GM21528 (cell line): ENCODE measurements around the gene SND1.
"Not testable (repeated sequence)": the region's sequence is repeated elsewhere in the genome, so short reads cannot be mapped to it uniquely, and the experiment has no call there.

Experiments used
- ATAC-seq: cut with Tn5 transposase; IDR thresholded peaks from one replicate; pipeline ENCODE4 v1.9.1; 2021; ENCODE audit warnings: mild to moderate bottlenecking, moderate library complexity; ENCODE audit not compliant: unreplicated experiment, low FRiP score

Gene SND1

GRCh38 chr7:127652333-127653248 lies 597 bp downstream of the SND1 start:
- ATAC-seq, result peak; percentile 38

GRCh38 chr7:127653396-127653795 lies 1.4 kb downstream of the SND1 start:
- no peak for ATAC-seq

GRCh38 chr7:127654404-127655394 lies 2.7 kb downstream of the SND1 start:
- ATAC-seq, result no peak

GRCh38 chr7:127655720-127656119 lies 3.7 kb downstream of the SND1 start:
- ATAC-seq, result no peak

- no peak for ATAC-seq
Observed at GRCh38 chr7:127657500-127657899, 5.5 kb downstream of the SND1 start.

GRCh38 chr7:127658970-127659630 lies 7.1 kb downstream of the SND1 start:
- no peak for ATAC-seq

- no peak for ATAC-seq
Observed at GRCh38 chr7:127665922-127666321, 13.9 kb downstream of the SND1 start.

GRCh38 chr7:127666602-127667001 lies 14.6 kb downstream of the SND1 start:
- ATAC-seq, result no peak

- no peak for ATAC-seq
Observed at GRCh38 chr7:127667017-127667670, 15.2 kb downstream of the SND1 start.

- ATAC-seq, result no peak
Observed at GRCh38 chr7:127667759-127668530, 16.0 kb downstream of the SND1 start.

- no peak for ATAC-seq
Observed at GRCh38 chr7:127671341-127671740, 19.3 kb downstream of the SND1 start.

- ATAC-seq, result no peak
Observed at GRCh38 chr7:127673902-127674301, 21.9 kb downstream of the SND1 start.

GRCh38 chr7:127674361-127674760 lies 22.4 kb downstream of the SND1 start:
- ATAC-seq, result no peak

GRCh38 chr7:127674923-127675322 lies 22.9 kb downstream of the SND1 start:
- ATAC-seq, result not testable (repeated sequence)

- no peak for ATAC-seq
Observed at GRCh38 chr7:127675721-127676120, 23.7 kb downstream of the SND1 start.

- no peak for ATAC-seq
Observed at GRCh38 chr7:127677433-127678230, 25.6 kb downstream of the SND1 start.

- ATAC-seq, result no peak
Observed at GRCh38 chr7:127678337-127678736, 26.3 kb downstream of the SND1 start.

- ATAC-seq, result peak; percentile 74
Observed at GRCh38 chr7:127678947-127679346, 27.0 kb downstream of the SND1 start.

GRCh38 chr7:127680983-127681382 lies 29.0 kb downstream of the SND1 start:
- no peak for ATAC-seq
